ENCODE data around the gene TBCD. TPM values are rescaled to one million over a fixed set of nuclear protein-coding genes. Genes with fewer than 3 reads are reported as not detected.
A peak's percentile ranks its signal among the peaks of the same experiment; 100 is the strongest.

TBCD gene
- total RNA-seq, 1 experiment from 2014 or later, result 129 TPM

DNA sequence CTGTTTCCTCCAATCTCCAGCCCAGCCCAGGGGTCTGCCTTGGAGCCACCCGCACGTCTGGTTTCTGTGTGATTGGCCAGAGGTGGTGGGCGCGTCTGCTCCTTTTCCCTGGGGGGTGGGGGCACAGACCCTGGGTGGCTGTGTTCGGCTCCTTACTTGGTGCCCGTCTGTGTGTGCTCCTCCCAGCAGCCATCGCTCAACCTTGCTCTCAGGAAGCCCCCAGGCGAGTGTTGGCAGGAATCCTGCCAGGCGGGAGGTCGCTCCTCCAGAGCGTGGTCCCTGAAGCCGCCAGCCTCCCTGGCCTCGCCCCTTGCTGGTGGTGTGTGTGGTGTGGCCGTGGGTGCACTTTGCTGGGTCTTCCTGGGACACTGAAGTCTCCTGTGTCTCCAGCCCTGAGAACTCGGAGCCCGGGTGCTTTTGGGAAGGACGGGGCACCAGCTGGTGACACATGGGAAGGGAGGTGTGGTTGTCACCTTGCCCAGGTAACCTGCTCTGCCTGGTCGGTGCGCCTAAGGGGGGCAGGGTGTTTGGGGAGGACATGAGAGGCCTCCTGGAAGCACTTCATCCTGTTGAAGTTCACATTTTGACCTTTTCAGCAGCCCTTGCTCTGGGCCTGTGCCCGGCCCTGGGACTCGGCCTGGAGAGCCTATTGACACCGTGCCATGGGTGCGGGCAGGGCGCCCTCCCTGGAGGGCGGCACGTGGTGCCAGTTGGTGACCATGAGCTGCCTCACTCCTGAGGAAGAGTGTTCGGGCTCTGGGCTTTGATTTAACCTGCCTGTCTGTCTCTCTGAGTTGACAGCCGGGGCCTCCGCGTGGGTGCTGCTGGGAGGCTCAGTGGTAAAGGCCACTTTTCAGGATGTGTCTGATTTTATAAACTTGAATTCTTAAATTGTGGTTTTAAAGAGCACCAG is 137.0 kb downstream of the TBCD start:
- Histone ChIP-seq H3K27me3 (ENCODE audit: insufficient read depth, low read length) (no peaks in the 10 kb centered on the region), H4K5ac (ENCODE audit: insufficient read length, low read depth, low read length) (no peak overlapping the region), H3K4ac (ENCODE audit: low read depth, low read length) (no peak overlapping the region), H3K9me3 (ENCODE audit: control insufficient read depth, low read depth, low read length) (no peaks in the 10 kb centered on the region), H3K9ac (ENCODE audit: extremely low read depth, insufficient read length, low read length) (no peak overlapping the region), H3K14ac (ENCODE audit: insufficient read depth, low read length) (peak overlapping the region; percentile 31), H3K23me2 (ENCODE audit: insufficient read length, low read depth, low read length, poor library complexity, severe bottlenecking) (no peaks in the 10 kb centered on the region), H2BK15ac (ENCODE audit: low read depth, low read length) (no peak overlapping the region), H2BK5ac (ENCODE audit: insufficient read length, low read length) (no peak overlapping the region), H4K91ac (ENCODE audit: insufficient read length, low read depth, low read length) (no peak overlapping the region), H3T11ph (ENCODE audit: low read length) (no peak overlapping the region), H3K79me2 (ENCODE audit: insufficient read depth, low read length) (no peaks in the 10 kb centered on the region), H4K8ac (replicated peaks; ENCODE audit: insufficient read length, low read depth, low read length) (no peak overlapping the region), H3K56ac (ENCODE audit: insufficient read length, low read depth, low read length) (no peak overlapping the region), H2AK5ac (ENCODE audit: insufficient read length, low read length) (no peak overlapping the region), H3K27ac (ENCODE audit: insufficient read length, low read depth, low read length) (no peak overlapping the region), H2BK20ac (ENCODE audit: low read depth, low read length, poor library complexity, severe bottlenecking) (no peak overlapping the region), H3K18ac (ENCODE audit: insufficient read length, low read depth, low read length) (peak overlapping the region; percentile 34), H3K79me1 (ENCODE audit: insufficient read depth, low read depth, low read length, poor library complexity, severe bottlenecking) (no peaks in the 10 kb centered on the region), H4K20me1 (ENCODE audit: control insufficient read depth, insufficient read depth, insufficient read length) (no peaks in the 10 kb centered on the region), H2BK120ac (ENCODE audit: low read depth, low read length, poor library complexity, severe bottlenecking) (no peak overlapping the region), H3K4me1 (ENCODE audit: insufficient read depth, low read length) (no peaks in the 10 kb centered on the region; the same call in 1 of the 2 replicates), H2AFZ (ENCODE audit: low read length) (no peak overlapping the region), H3K4me2 (ENCODE audit: insufficient read depth, insufficient read length, low read length) (no peak overlapping the region), H2BK12ac (ENCODE audit: insufficient read length, low read depth, low read length) (no peak overlapping the region), H3K23ac (ENCODE audit: insufficient read length, low read depth, low read length) (no peak overlapping the region)
- no peak for DNase-seq
- no CpG with 5 or more reads among the region's 30 CpGs for whole genome bisulfite sequencing (ENCODE audit: extremely low coverage, insufficient read length, low lambda C conversion rate)
- H3K4me1 Mint-ChIP-seq, result peaks cover 23 to 29% of the 10 kb centered on the region in 2 experiments
- 0 out of 5 replicates have a peak, but pooled peaks cover 0 to 3% of the 10 kb centered on the region in 2 experiments for H3K9me3 Mint-ChIP-seq
- H3K27me3 Mint-ChIP-seq (ENCODE audit: low read depth), result no peaks in the 10 kb centered on the region
- peak overlapping the region; percentile 76 to 87 (median 79); a peak in 4 of 7 replicates for H3K27ac Mint-ChIP-seq
- no peak overlapping the region for H3K4me3 Mint-ChIP-seq
- TF ChIP-seq CTCF (conservative IDR thresholded peaks at IDR 0.05), result no peak
- H3K36me3 Mint-ChIP-seq (ENCODE audit: insufficient read depth in 1 of 3, low read depth in 3 of 3), result peaks cover 15 to 55% (median 48%) of the 10 kb centered on the region in 3 experiments; a peak in 6 of 7 replicates
